OCI-LY7 (cell line): ENCODE results near the gene RAB26. TPM values are rescaled to one million over a fixed set of nuclear protein-coding genes. Genes with fewer than 3 reads are reported as not detected.

Source experiments
- BruUV-seq: library from RNA; stranded (reverse); fragments of 400-500 nt; replicated peaks from 2 replicates; lab custom pipeline; 2021; lab: Mats Ljungman, UMichigan
- CTCF ChIA-PET: fragments of 300-600 bp; sonication (Branson Sonifier 250); formaldehyde crosslinking; loops from one replicate; lab custom pipeline; 2022; ENCODE audit warnings: antibody characterized with exemption; ENCODE audit not compliant: unreplicated experiment; lab: Charles Lee
- POLR2A ChIA-PET: fragments of 300-600 bp; sonication (Branson Sonifier 250); formaldehyde crosslinking; loops from one replicate; lab custom pipeline; 2022; ENCODE audit warnings: antibody characterized with exemption; lab: Charles Lee
- DNase-seq: peaks from one replicate; pipeline ENCODE4 v3.0.0-alpha.2; 2015; ENCODE audit warnings: low spot score
- H2AFZ ChIP-seq: fragments of 200-600 bp; sonication (generic), shearing (Covaris generic); 2 replicates; pipeline ENCODE4 v1.6.1; 2014; ENCODE audit warnings: mild to moderate bottlenecking, antibody characterized with exemption, low read length, moderate library complexity
- H3K27ac ChIP-seq: fragments of 200-600 bp; sonication (generic); 2 replicates; pipeline ENCODE4 v1.5.1; 2014; ENCODE audit warnings: mixed run types, low read depth, mild to moderate bottlenecking, moderate library complexity, low read length, inconsistent platforms; ENCODE audit not compliant: poor library complexity, severe bottlenecking
- H3K36me3 ChIP-seq: fragments of 200-600 bp; sonication (generic); 2 replicates; pipeline ENCODE4 v1.6.1; 2014; ENCODE audit warnings: mild to moderate bottlenecking, antibody characterized with exemption, low read length, moderate library complexity, mixed read lengths; ENCODE audit not compliant: insufficient read depth
- H3K4me1 ChIP-seq: fragments of 200-600 bp; sonication (generic); 2 replicates; pipeline ENCODE4 v1.5.1; 2014; ENCODE audit warnings: mild to moderate bottlenecking, low read length; ENCODE audit not compliant: insufficient read depth, poor library complexity, severe bottlenecking
- H3K4me2 ChIP-seq: fragments of 200-600 bp; sonication (generic); 2 replicates; pipeline ENCODE4 v1.6.1; 2014; ENCODE audit warnings: mild to moderate bottlenecking, low read length
- H3K4me3 ChIP-seq: fragments of 200-600 bp; sonication (generic); 2 replicates; pipeline ENCODE4 v1.5.1; 2014; ENCODE audit warnings: mild to moderate bottlenecking, low read depth, low read length; ENCODE audit not compliant: poor library complexity, severe bottlenecking
- H3K79me2 ChIP-seq: fragments of 200-600 bp; sonication (generic); 2 replicates; pipeline ENCODE4 v1.6.1; 2016; ENCODE audit warnings: low read depth, mild to moderate bottlenecking, low read length, moderate library complexity, mixed read lengths; ENCODE audit not compliant: insufficient read depth
- H3K9me2 ChIP-seq: fragments of 200-600 bp; sonication (generic); 2 replicates; pipeline ENCODE4 v1.6.1; 2016; ENCODE audit warnings: mild to moderate bottlenecking, low read length, mixed read lengths; ENCODE audit not compliant: insufficient read depth
- H3K9me3 ChIP-seq: fragments of 200-600 bp; sonication (generic); 2 replicates; pipeline ENCODE4 v1.6.1; 2014; ENCODE audit warnings: mild to moderate bottlenecking, mixed run types, low read length, mixed read lengths
- H4K20me1 ChIP-seq: fragments of 200-600 bp; sonication (generic); 2 replicates; pipeline ENCODE4 v1.6.1; 2014; ENCODE audit warnings: mild to moderate bottlenecking, antibody characterized with exemption, low read length, moderate library complexity, mixed read lengths; ENCODE audit not compliant: insufficient read depth
- CTCF ChIP-seq: fragments of 200-600 bp; sonication (generic); conservative IDR thresholded peaks from 2 replicates; pipeline ENCODE4 v1.5.1; 2014; ENCODE audit warnings: mild to moderate bottlenecking, antibody characterized with exemption, low read length, moderate library complexity, mixed read lengths
- EZH2phosphoT487 ChIP-seq: fragments of 200-600 bp; sonication (generic); IDR thresholded peaks from 2 replicates; pipeline ENCODE4 v1.6.1; 2018; ENCODE audit warnings: low read depth, borderline replicate concordance, mild to moderate bottlenecking, mixed run types, antibody characterized with exemption, low read length, moderate library complexity, mixed read lengths
- intact Hi-C: fragments of 100-400 bp; cut with micrococcal nuclease; formaldehyde crosslinking; loops from one replicate; pipeline ENCODE4 v1.10.0; 2022; ENCODE audit not compliant: unreplicated experiment
- total RNA-seq, 2 experiments: library from RNA; depleted of rRNA in 1 of 2; stranded (reverse); fragments of >200 nt in 1 of 2; shearing (Covaris generic) in 1 of 2; gene quantifications; 2 replicates each; pipeline ENCODE4 v1.2.3, GENCODE V29; 2014 to 2022

RAB26 gene
- total RNA-seq, 2 experiments from 2014 or later = 5.0 to 9.5 TPM

- ChIA-PET CTCF (no interaction called here), POLR2A (interaction anchor here (0.5 kb wide), 1 partner anchor 188 kb away, joined by 3 read pairs; no protein-coding TSS in a partner anchor)
- TF ChIP-seq EZH2phosphoT487 = no peak
- no peak for TF ChIP-seq CTCF
Observed at GRCh38 chr16:2172688-2173335, 24.4 kb downstream of the RAB26 start.

DNA sequence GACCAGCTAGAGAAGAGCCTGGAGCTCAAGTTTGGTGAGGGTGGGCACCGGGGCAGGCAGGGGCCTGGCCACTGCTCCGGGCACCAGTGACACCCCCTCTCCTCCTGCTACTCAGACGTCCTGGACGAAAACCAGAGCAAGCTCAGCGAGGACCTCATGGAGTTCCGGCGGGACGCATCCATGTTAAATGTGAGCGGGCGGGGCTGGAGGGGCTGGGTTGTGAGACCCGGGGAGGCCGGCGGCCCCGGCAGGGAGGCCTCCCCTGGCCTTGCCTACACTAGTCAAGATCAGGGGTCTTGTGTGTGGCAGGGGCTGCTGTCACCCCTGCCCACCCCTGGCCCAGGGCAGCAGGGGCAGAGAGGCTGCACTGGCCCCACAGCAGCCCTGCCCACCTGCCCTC, 24.9 kb downstream of the RAB26 start:
- Histone ChIP-seq H3K4me3 (no peak overlapping the region), H4K20me1 (no peaks in the 10 kb centered on the region), H3K36me3 (peaks cover 54% of the 10 kb centered on the region), H3K4me2 (no peak overlapping the region), H3K4me1 (no peaks in the 10 kb centered on the region), H3K79me2 (no peaks in the 10 kb centered on the region), H3K9me3 (no peaks in the 10 kb centered on the region), H2AFZ (no peak overlapping the region), H3K27ac (no peak overlapping the region), H3K9me2 (no peaks in the 10 kb centered on the region)
- intact Hi-C loops = no loop called here
- DNase-seq = no peak
- CTCF ChIA-PET = no interaction called here
- POLR2A ChIA-PET = interaction anchor here (0.5 kb wide), 1 partner anchor 189 kb away, joined by 3 read pairs; no protein-coding TSS in a partner anchor
- BruUV-seq = no TSS peak
- no peak for TF ChIP-seq CTCF
- TF ChIP-seq EZH2phosphoT487 = no peak

More at GRCh38 chr16:2172688-2173335, 24.4 kb downstream of the RAB26 start:
- DNase-seq = no peak
- Histone ChIP-seq H3K27ac (no peak overlapping the region), H3K79me2 (no peaks in the 10 kb centered on the region), H3K36me3 (peaks cover 54% of the 10 kb centered on the region), H2AFZ (no peak overlapping the region), H3K9me2 (no peaks in the 10 kb centered on the region), H3K4me2 (no peak overlapping the region), H3K9me3 (no peaks in the 10 kb centered on the region), H4K20me1 (no peaks in the 10 kb centered on the region), H3K4me1 (no peaks in the 10 kb centered on the region), H3K4me3 (no peak overlapping the region)
- BruUV-seq = no TSS peak
- intact Hi-C loops = no loop called here

DNA sequence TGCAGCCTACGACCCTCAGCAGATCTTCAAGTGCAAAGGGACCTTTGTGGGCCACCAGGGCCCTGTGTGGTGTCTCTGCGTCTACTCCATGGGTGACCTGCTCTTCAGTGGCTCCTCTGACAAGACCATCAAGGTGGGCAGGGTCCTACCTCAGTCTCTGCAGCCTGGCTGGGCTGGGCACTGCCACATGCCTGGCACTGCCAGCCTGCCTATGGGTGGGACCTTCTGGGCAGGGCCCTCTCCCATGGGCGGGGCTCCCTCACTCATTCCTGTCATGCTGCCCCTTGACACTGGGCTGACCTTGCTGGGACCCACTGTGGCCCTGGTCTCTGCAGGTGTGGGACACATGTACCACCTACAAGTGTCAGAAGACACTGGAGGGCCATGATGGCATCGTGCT, 25.5 kb downstream of the RAB26 start:
- no peaks in the 10 kb centered on the region for H4K20me1 ChIP-seq
- H2AFZ ChIP-seq = no peak overlapping the region
- H3K4me2 ChIP-seq = no peak overlapping the region
- ChIA-PET CTCF (no interaction called here), POLR2A (no interaction called here)
- no peaks in the 10 kb centered on the region for H3K9me3 ChIP-seq
- H3K27ac ChIP-seq = no peak overlapping the region
- no peaks in the 10 kb centered on the region for H3K79me2 ChIP-seq
- DNase-seq = no peak
- no peaks in the 10 kb centered on the region for H3K9me2 ChIP-seq
- peaks cover 56% of the 10 kb centered on the region for H3K36me3 ChIP-seq
- BruUV-seq = no TSS peak
- H3K4me3 ChIP-seq = no peak overlapping the region
- TF ChIP-seq EZH2phosphoT487 (no peak), CTCF (no peak)
- H3K4me1 ChIP-seq = no peaks in the 10 kb centered on the region
- intact Hi-C loops = no loop called here
